ENCODE measurements around the gene KRTAP12-2. TPM values are rescaled to one million over a fixed set of nuclear protein-coding genes. Genes with fewer than 3 reads are reported as not detected.

The KRTAP12-2 gene, protein sequence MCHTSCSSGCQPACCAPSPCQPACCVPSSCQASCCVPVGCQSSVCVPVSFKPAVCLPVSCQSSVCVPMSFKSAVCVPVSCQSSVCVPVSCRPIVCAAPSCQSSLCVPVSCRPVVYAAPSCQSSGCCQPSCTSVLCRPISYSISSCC
- polyA plus RNA-seq, result not detected

DNA sequence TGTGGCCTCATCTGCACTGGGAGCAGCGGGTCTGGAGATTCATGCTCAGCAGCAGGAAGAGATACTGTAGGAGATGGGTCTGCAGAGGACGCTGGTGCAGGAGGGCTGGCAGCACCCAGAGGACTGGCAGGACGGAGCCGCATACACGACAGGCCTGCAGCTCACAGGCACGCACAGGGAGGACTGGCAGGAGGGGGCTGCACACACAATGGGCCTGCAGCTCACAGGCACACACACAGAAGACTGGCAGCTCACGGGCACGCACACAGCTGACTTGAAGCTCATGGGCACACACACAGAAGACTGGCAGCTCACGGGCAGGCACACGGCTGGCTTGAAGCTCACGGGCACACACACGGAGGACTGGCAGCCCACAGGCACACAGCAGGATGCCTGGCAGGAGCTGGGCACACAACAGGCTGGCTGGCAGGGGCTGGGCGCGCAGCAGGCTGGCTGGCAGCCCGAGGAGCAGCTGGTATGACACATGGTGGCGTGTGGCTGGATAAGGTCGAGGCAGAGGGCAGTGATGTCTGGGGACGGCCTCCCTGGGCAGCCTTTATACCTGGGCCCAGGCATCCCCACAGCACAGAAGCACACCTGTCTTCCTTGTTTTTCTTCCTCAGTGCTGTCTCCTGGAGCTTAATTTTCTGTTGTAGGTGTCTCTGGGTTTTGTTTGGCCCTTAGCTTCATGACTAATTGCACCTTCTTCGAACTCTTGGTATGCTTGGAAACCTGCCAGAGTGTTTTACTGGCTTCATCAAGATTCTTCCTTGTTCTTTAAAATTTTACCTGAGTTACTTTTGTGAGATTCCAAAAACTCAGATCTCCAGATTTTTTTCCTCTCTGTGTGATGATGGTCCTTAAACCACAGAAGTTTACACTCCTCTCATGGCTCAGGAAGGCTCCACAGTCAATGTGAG, at the start of gene KRTAP12-2:
Gene KRTAP12-2 (minus strand): TSS at position 527 of the 920 bp plus-strand sequence. CDS start 41 bp downstream, at position 486.
- Mint-ChIP-seq H3K4me3 (no peak within 1 kb of the TSS), H3K36me3 (peaks cover 1% of the 10 kb centered on the region), H3K9me3 (peaks cover 4 to 22% (median 14%) of the 10 kb centered on the region in 3 donors), H3K4me1 (no peaks in the 10 kb centered on the region), H3K27me3 (peaks cover 18% of the 10 kb centered on the region), H3K27ac (no peak within 1 kb of the TSS)

GRCh38 chr21:44714905-44715304, 48.2 kb upstream of the KRTAP12-2 start:
- Mint-ChIP-seq H3K27ac (no peak overlapping the region), H3K36me3 (peaks cover 1% of the 10 kb centered on the region), H3K4me3 (no peak overlapping the region), H3K4me1 (peaks cover 0 to 5% (median 2%) of the 10 kb centered on the region in 3 donors), H3K27me3 (peaks cover 42% of the 10 kb centered on the region), H3K9me3 (peaks cover 0 to 6% (median 5%) of the 10 kb centered on the region in 3 donors)

GRCh38 chr21:44713846-44714245, 47.1 kb upstream of the KRTAP12-2 start:
- Mint-ChIP-seq H3K4me1 (peaks cover 0 to 5% (median 5%) of the 10 kb centered on the region in 3 donors), H3K4me3 (peak overlapping the region in 1 of 4 donors; percentile 27), H3K36me3 (peaks cover 1% of the 10 kb centered on the region), H3K9me3 (peaks cover 0 to 6% (median 5%) of the 10 kb centered on the region in 3 donors), H3K27ac (no peak overlapping the region), H3K27me3 (peaks cover 50% of the 10 kb centered on the region)

DNA sequence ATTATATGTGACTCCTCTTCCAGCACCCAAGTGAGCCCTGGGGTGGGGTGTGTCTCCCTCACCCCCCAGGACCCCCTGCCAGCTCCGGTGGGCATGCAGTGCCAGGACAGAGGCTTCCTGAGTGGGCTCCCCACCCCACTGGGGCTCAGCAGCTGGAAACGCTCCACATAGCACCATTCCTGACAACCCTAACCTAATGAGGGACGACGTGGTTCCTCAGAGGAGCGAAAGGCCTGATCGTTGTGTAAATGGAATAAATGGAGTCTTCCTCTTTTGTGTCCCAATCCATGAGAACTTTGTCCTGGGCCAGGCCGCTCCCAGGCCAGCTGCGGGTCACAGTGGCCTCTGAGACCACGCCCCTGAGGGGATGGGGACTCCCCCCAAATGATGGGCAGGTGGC, 46.4 kb upstream of the KRTAP12-2 start:
- H3K36me3 Mint-ChIP-seq, result peaks cover under 1% of the 10 kb centered on the region
- peaks cover 50% of the 10 kb centered on the region for H3K27me3 Mint-ChIP-seq
- no peak overlapping the region for H3K4me3 Mint-ChIP-seq

GRCh38 chr21:44712203-44713028, 45.7 kb upstream of the KRTAP12-2 start:
- Mint-ChIP-seq H3K9me3 (peaks cover 0 to 6% (median 5%) of the 10 kb centered on the region in 3 donors), H3K4me1 (peaks cover 0 to 5% (median 5%) of the 10 kb centered on the region in 3 donors), H3K27ac (no peak overlapping the region), H3K4me3 (no peak overlapping the region), H3K36me3 (no peaks in the 10 kb centered on the region), H3K27me3 (peaks cover 53% of the 10 kb centered on the region)

More for the DNA sequence above, 46.4 kb upstream of the KRTAP12-2 start:
- peaks cover 0 to 5% (median 5%) of the 10 kb centered on the region in 3 donors for H3K4me1 Mint-ChIP-seq
- H3K27ac Mint-ChIP-seq, result no peak overlapping the region
- peaks cover 0 to 6% (median 5%) of the 10 kb centered on the region in 3 donors for H3K9me3 Mint-ChIP-seq

GRCh38 chr21:44711327-44712202, 44.8 kb upstream of the KRTAP12-2 start, which contains the start of gene TSPEAR:
Gene TSPEAR, minus strand, starts transcription at chr21:44711572. Its CDS starts 58 bp downstream, at chr21:44711514.
- Mint-ChIP-seq H3K27me3 (peaks cover 54% of the 10 kb centered on the region), H3K27ac (no peak within 1 kb of the TSS), H3K36me3 (no peaks in the 10 kb centered on the region), H3K4me1 (peaks cover 0 to 5% (median 5%) of the 10 kb centered on the region in 3 donors), H3K9me3 (peaks cover 0 to 6% (median 5%) of the 10 kb centered on the region in 3 donors), H3K4me3 (no peak within 1 kb of the TSS)

GRCh38 chr21:44710756-44711326, 44.1 kb upstream of the KRTAP12-2 start:
- Mint-ChIP-seq H3K4me3 (no peak overlapping the region), H3K4me1 (peaks cover 0 to 5% (median 5%) of the 10 kb centered on the region in 3 donors), H3K36me3 (no peaks in the 10 kb centered on the region), H3K27ac (no peak overlapping the region), H3K9me3 (peaks cover 0 to 2% (median 2%) of the 10 kb centered on the region in 3 donors), H3K27me3 (peaks cover 56% of the 10 kb centered on the region)

DNA sequence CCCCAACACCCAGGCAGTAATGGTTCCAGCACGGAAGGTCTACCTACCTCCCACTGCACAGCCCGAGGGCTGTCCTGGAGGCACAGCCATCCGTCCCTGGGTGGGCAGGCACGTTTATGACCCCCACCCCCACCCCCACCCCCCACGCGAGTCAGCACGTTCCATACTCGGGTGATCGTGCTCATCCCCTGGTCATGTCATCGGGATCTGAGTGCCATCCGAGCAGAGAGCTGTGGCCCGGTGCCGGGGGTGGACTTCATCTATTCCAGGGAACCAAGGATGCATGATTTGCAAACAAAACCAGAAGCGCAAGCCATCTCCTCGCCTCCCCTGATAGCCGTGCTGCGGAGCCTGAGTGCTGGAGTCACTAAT, 43.6 kb upstream of the KRTAP12-2 start:
- peaks cover 58% of the 10 kb centered on the region for H3K27me3 Mint-ChIP-seq
- no peak overlapping the region for H3K27ac Mint-ChIP-seq
- no peak overlapping the region for H3K4me3 Mint-ChIP-seq
- H3K4me1 Mint-ChIP-seq, result peaks cover 0 to 5% (median 5%) of the 10 kb centered on the region in 3 donors
- no peaks in the 10 kb centered on the region for H3K36me3 Mint-ChIP-seq
- peaks cover 0 to 2% (median 0%) of the 10 kb centered on the region in 3 donors for H3K9me3 Mint-ChIP-seq

DNA sequence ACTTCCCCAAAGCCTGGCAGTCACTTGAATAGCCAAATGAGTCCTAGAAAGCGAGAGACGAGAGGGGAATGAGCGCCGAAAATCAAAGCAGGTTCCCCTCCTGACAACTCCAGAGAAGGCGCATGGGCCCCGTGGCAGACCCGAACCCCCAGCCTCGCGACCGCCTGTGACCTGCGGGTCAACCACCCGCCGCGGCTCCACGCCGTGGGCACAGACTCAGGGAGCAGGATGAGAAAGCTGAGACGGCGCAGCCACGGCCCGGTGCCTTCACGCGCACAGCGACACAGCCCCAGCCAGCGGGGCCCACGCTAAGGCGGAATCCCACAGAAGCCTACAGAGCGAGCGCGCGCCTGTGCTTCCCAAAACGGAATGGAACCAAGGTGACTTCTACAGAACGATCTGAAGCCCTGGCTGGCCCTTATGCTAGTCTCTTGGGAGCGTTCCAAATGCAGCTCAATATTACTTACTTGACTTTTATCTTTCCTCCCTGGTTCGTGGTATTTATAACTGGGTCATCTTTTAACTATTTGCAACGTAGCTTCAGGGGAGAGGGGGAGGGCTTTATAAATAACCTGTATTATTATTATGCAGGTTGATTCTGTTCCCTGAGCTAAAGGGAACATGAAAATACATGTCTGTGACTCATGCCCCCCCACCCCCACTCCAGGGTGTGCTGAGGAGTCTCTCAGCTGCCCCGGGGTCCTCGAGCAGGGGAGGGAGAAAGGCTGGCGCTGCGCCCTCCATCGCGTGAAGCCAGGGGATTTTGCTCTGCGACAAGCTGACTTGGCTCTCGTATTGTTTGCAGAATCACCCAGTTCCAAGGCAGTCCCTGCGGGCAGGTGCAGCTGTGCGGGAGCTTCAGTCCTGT, 42.9 kb upstream of the KRTAP12-2 start:
- H3K36me3 Mint-ChIP-seq, result no peaks in the 10 kb centered on the region
- H3K9me3 Mint-ChIP-seq, result peaks cover 0 to 2% (median 2%) of the 10 kb centered on the region in 3 donors
- H3K4me1 Mint-ChIP-seq, result peaks cover 0 to 5% (median 5%) of the 10 kb centered on the region in 3 donors
- H3K4me3 Mint-ChIP-seq, result no peak overlapping the region
- peaks cover 57% of the 10 kb centered on the region for H3K27me3 Mint-ChIP-seq
- peak overlapping the region in 1 of 3 donors; percentile 31 for H3K27ac Mint-ChIP-seq

DNA sequence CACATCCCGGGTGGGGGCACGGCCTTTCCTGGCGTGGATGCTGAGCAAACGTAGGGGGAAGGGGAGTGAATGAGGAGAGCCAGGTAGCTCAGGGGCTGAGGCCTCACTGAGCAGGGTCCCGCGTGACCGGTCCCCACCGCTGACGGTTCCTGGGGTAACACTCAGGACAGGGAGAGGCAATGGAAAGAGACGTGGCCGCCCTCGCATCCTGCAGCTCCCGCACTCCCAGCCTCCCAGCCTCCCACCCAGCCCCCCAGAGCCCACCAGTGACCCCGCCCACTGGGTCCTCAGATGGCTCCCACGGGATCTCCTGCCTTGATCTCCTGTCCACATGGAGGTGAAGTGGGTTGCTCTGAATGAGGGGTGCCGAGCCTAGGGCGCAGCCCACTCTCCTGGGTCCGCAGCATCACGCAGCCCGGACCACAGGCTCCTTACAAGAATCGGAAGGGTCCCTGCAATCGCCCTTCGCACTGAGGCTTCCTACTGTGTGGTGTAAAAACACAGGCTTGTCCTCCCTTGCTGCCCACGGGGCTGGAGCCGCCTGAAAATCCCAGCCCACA, 42.2 kb upstream of the KRTAP12-2 start:
- peak overlapping the region in 1 of 4 donors; percentile 39 for H3K4me3 Mint-ChIP-seq
- peaks cover 56% of the 10 kb centered on the region for H3K27me3 Mint-ChIP-seq
- H3K36me3 Mint-ChIP-seq, result no peaks in the 10 kb centered on the region
- H3K4me1 Mint-ChIP-seq, result peaks cover 0 to 5% (median 4%) of the 10 kb centered on the region in 3 donors
- peak overlapping the region in 1 of 3 donors; percentile 31 for H3K27ac Mint-ChIP-seq
- H3K9me3 Mint-ChIP-seq, result peaks cover 0 to 2% (median under 1%) of the 10 kb centered on the region in 3 donors

- H3K4me3 Mint-ChIP-seq, result peak overlapping the region in 1 of 4 donors; percentile 39
- peaks cover 0 to 2% (median 0%) of the 10 kb centered on the region in 3 donors for H3K9me3 Mint-ChIP-seq
- H3K27ac Mint-ChIP-seq, result no peak overlapping the region
- peaks cover 50% of the 10 kb centered on the region for H3K27me3 Mint-ChIP-seq
- H3K36me3 Mint-ChIP-seq, result no peaks in the 10 kb centered on the region
- peaks cover 0 to 5% (median 3%) of the 10 kb centered on the region in 3 donors for H3K4me1 Mint-ChIP-seq
Measured at GRCh38 chr21:44708213-44708865, 41.6 kb upstream of the KRTAP12-2 start.
